Stimulated activated CD4-positive, alpha-beta T cell treated with anti-CD3 and anti-CD28 coated beads, Interleukin-12 subunit alpha, Interleukin-12 subunit beta, amount 100 ng/mL, for 4 hours (primary cell): Measurements from ENCODE around the gene AK8.
"Not testable (repeated sequence)": the region's sequence is repeated elsewhere in the genome, so short reads cannot be mapped to it uniquely, and the experiment has no call there.

Experiments
- DNase-seq: peaks from one replicate; pipeline ENCODE4 v3.0.0-alpha.2; 2020

Gene AK8

GRCh38 chr9:132795511-132796303, 82.4 kb downstream of the AK8 start:
- DNase-seq = no peak

- DNase-seq = no peak
These were observed 83.2 kb downstream of the AK8 start for GRCh38 chr9:132794730-132795380.

GRCh38 chr9:132793606-132794580, 84.2 kb downstream of the AK8 start:
- no peak for DNase-seq

GRCh38 chr9:132792547-132792946, 85.5 kb downstream of the AK8 start:
- DNase-seq = no peak

GRCh38 chr9:132791699-132792240, 86.3 kb downstream of the AK8 start:
- no peak for DNase-seq

GRCh38 chr9:132789719-132790118, 88.4 kb downstream of the AK8 start:
- no peak for DNase-seq

GRCh38 chr9:132788378-132788777, 89.7 kb downstream of the AK8 start:
- no peak for DNase-seq

GRCh38 chr9:132787748-132788159, 90.3 kb downstream of the AK8 start:
- DNase-seq = no peak

GRCh38 chr9:132784286-132784830, 93.7 kb downstream of the AK8 start:
- no peak for DNase-seq

- no peak for DNase-seq
These were observed 95.1 kb downstream of the AK8 start for GRCh38 chr9:132783006-132783405.

- no peak for DNase-seq
These were observed 96.0 kb downstream of the AK8 start for GRCh38 chr9:132782037-132782436.

- no peak for DNase-seq
These were observed 97.7 kb downstream of the AK8 start for GRCh38 chr9:132780230-132781007.

- no peak for DNase-seq
These were observed 101.2 kb downstream of the AK8 start for GRCh38 chr9:132776891-132777290.

GRCh38 chr9:132776268-132776667, 101.8 kb downstream of the AK8 start:
- no peak for DNase-seq

- DNase-seq = no peak
These were observed 102.4 kb downstream of the AK8 start for GRCh38 chr9:132775720-132776119.

- DNase-seq = no peak
These were observed 103.2 kb downstream of the AK8 start for GRCh38 chr9:132774886-132775285.

- DNase-seq = no peak
These were observed 104.2 kb downstream of the AK8 start for GRCh38 chr9:132773764-132774339.

GRCh38 chr9:132773093-132773492, 105.0 kb downstream of the AK8 start:
- no peak for DNase-seq

- not testable (repeated sequence) for DNase-seq
These were observed 106.3 kb downstream of the AK8 start for GRCh38 chr9:132771752-132772151.

GRCh38 chr9:132770770-132771310, 107.2 kb downstream of the AK8 start:
- DNase-seq = no peak
